Measurements from ENCODE around the gene FIGN. TPM values are rescaled to one million over a fixed set of nuclear protein-coding genes. Genes with fewer than 3 reads are reported as not detected.

Gene FIGN
- total RNA-seq, 6 experiments from 2014 or later, result 1.3 to 4.4 (median 2.0) TPM

DNA sequence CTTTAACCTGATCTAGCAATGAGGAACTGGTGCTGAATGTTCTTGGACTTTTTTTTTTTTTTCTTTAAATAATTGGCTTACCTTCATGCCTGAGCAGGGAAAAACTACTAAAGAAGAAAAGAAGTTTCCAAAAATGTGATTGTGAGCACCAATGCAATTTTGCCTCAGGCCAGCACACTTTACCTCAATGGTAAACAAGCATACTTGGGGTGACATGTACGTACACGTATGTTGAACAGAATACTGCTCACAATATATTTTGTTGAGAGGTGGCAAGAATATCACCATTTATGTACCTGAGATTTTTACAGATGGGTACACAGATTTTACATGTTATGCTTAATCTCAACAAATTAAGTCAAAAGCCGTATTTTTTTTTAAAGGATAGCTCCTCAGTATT is 144.3 kb downstream of the FIGN start:
- no peaks in the 10 kb centered on the region for H3K36me3 Mint-ChIP-seq (ENCODE audit: low read depth)
- TF ChIP-seq, protein P1, sequence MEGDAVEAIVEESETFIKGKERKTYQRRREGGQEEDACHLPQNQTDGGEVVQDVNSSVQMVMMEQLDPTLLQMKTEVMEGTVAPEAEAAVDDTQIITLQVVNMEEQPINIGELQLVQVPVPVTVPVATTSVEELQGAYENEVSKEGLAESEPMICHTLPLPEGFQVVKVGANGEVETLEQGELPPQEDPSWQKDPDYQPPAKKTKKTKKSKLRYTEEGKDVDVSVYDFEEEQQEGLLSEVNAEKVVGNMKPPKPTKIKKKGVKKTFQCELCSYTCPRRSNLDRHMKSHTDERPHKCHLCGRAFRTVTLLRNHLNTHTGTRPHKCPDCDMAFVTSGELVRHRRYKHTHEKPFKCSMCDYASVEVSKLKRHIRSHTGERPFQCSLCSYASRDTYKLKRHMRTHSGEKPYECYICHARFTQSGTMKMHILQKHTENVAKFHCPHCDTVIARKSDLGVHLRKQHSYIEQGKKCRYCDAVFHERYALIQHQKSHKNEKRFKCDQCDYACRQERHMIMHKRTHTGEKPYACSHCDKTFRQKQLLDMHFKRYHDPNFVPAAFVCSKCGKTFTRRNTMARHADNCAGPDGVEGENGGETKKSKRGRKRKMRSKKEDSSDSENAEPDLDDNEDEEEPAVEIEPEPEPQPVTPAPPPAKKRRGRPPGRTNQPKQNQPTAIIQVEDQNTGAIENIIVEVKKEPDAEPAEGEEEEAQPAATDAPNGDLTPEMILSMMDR (IDR thresholded peaks at IDR 0.05), result no peak

DNA sequence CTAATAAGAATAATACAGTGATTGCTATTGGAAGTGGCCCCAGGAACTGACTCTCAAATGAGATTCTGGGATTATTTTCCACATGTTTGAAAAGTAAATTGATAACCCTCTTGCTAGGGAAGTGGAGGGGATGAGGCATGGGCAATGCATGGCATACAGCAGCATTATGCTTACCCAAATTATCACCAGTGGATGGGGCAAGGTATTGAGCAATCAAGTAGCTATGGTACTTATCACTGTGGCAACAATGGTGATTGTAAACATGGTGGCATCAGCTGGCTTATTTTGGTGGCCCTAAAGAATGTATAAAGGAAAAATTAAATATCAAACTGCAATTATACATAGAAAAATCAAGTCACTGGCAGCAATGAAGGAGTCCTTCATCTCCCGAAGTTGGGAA is 155.1 kb downstream of the FIGN start:
- H3K27me3 Mint-ChIP-seq (ENCODE audit: insufficient read depth), result peaks cover 2% of the 10 kb centered on the region; the same call in 1 of the 2 replicates
- H3K36me3 Mint-ChIP-seq (ENCODE audit: low read depth), result no peaks in the 10 kb centered on the region
- H3K9me3 Mint-ChIP-seq, result no peaks in the 10 kb centered on the region; the same call in 1 of the 2 replicates
- no peak for DNase-seq
- TF ChIP-seq, protein P1 (IDR thresholded peaks at IDR 0.05), result no peak
- H3K27ac Mint-ChIP-seq, result no peak overlapping the region
- H3K4me1 Mint-ChIP-seq (ENCODE audit: low read depth), result no peaks in the 10 kb centered on the region
- no peak overlapping the region for H3K4me3 Mint-ChIP-seq

More for the DNA sequence above, 144.3 kb downstream of the FIGN start:
- Mint-ChIP-seq H3K27me3 (ENCODE audit: insufficient read depth) (no peaks in the 10 kb centered on the region), H3K9me3 (no peaks in the 10 kb centered on the region), H3K4me3 (no peak overlapping the region), H3K4me1 (ENCODE audit: low read depth) (no peaks in the 10 kb centered on the region), H3K27ac (no peak overlapping the region)
- no peak for DNase-seq

DNA sequence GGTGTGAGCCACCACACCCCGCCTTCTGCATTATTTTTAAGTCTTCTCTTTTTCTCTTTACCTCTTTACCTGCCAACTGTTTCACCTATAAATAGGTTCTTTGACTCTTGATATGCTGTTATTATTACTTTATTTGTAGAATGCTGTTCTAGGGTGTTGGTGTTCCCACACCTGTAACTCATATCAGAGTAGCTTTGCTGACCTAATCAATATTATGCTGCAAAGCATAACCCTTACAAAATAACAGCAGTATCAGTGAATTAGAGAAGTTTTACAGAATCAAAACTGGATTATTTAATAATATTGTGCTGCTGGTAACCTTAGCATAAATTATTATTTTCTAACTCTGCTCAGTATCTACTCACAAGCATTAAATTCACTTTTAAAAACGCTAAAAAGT is 161.5 kb downstream of the FIGN start:
- Mint-ChIP-seq H3K4me3 (no peak overlapping the region), H3K9me3 (peaks cover 4% of the 10 kb centered on the region; the same call in 1 of the 2 replicates), H3K27ac (no peak overlapping the region), H3K36me3 (ENCODE audit: low read depth) (no peaks in the 10 kb centered on the region), H3K4me1 (ENCODE audit: low read depth) (no peaks in the 10 kb centered on the region), H3K27me3 (ENCODE audit: insufficient read depth) (no peaks in the 10 kb centered on the region)
- no peak for DNase-seq
- TF ChIP-seq, protein P1 (IDR thresholded peaks at IDR 0.05), result no peak

DNA sequence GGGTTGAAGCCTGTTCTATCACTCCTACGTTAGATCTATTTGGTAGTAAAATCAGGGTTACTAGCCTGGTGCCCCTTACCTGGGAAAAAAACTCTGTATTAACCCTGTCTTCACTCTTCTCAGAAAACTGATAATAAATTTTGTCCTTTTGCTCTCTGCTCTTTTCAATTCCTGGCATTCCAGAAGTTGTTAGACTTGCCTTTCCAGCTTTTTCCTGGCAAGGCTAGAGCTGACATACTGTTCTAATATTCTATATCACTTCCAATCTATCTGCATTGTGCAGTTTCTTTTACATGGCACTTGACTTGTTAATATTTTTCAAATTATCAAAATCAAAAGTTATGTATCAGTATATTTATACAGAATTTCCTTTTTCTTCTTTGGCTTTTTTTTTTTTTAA is 162.2 kb downstream of the FIGN start:
- H3K27ac Mint-ChIP-seq, result no peak overlapping the region
- no peaks in the 10 kb centered on the region for H3K27me3 Mint-ChIP-seq (ENCODE audit: insufficient read depth)
- peaks cover 4% of the 10 kb centered on the region; the same call in 1 of the 2 replicates for H3K9me3 Mint-ChIP-seq
- TF ChIP-seq, protein P1 (IDR thresholded peaks at IDR 0.05), result no peak
- H3K4me1 Mint-ChIP-seq (ENCODE audit: low read depth), result no peaks in the 10 kb centered on the region
- H3K36me3 Mint-ChIP-seq (ENCODE audit: low read depth), result no peaks in the 10 kb centered on the region
- H3K4me3 Mint-ChIP-seq, result no peak overlapping the region
- no peak for DNase-seq

DNA sequence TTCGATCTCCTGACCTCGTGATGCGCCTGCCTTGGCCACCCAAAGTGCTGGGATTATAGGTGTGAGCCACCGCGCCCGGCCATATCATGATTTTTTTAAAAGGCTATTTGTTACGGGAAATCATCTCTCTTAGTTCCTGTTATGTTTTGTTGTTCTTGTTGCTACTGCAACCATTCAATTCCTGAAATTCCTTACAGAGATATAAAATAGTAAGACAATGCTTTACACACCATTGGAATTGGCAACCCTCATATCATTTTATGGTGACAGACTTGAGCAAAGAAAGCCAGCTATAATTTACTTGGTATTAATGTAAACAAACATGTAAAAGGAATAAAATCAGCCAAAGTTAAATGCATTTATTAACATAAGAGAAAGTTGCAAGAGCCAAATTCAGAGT is 163.0 kb downstream of the FIGN start:
- no peaks in the 10 kb centered on the region for H3K27me3 Mint-ChIP-seq (ENCODE audit: insufficient read depth)
- H3K4me1 Mint-ChIP-seq (ENCODE audit: low read depth), result no peaks in the 10 kb centered on the region
- no peak overlapping the region for H3K27ac Mint-ChIP-seq
- H3K36me3 Mint-ChIP-seq (ENCODE audit: low read depth), result no peaks in the 10 kb centered on the region
- DNase-seq, result no peak
- no peak overlapping the region for H3K4me3 Mint-ChIP-seq
- TF ChIP-seq, protein P1 (IDR thresholded peaks at IDR 0.05), result no peak
- peaks cover 4% of the 10 kb centered on the region; the same call in 1 of the 2 replicates for H3K9me3 Mint-ChIP-seq

Measured in HFFc6 (cell line).